GM19452 (cell line): ENCODE measurements around the gene AFAP1.
"Not testable (repeated sequence)": the region's sequence is repeated elsewhere in the genome, so short reads cannot be mapped to it uniquely, and the experiment has no call there.

ENCODE experiments used
- ATAC-seq: cut with Tn5 transposase; IDR thresholded peaks from one replicate; pipeline ENCODE4 v1.9.1; 2021; ENCODE audit not compliant: unreplicated experiment

The AFAP1 gene

DNA sequence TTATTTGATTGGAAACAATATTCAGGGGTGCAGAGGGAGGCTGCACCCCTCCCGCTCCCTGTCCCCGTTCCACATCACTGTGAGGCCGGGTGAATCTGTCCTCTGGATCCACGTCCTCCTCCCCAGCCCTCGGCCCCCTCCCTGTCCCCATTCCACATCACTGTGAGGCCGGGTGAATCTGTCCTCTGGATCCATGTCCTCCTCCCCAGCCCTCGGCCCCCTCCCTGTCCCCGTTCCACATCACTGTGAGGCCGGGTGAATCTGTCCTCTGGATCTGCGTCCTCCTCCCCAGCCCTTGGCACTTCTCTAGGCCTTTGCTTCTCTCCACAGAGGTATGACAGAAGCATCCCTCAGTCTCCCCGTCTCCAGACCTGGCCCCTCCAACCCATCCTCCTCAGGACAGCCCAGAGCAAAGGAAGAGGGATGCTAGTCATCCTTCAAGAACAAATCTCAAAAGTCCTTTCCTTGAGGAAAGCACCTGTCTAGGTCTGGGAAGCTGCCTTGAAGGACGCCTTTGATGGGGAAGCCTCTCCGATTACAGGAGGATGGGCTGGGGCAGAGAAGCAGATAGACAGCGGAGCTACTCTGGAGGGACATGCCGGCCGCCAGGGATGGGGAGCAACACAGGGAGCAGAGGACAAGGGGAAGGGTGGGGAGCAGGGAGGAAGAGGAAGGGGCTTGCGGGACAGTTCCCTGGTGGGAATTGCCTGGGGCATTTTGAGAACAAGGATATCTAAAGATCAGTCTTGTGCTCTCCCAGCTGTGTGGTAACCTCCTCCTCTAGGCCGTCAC is 10.8 kb upstream of the AFAP1 start:
- no peak for ATAC-seq

GRCh38 chr4:7949759-7950158 is 10.1 kb upstream of the AFAP1 start:
- ATAC-seq = no peak

GRCh38 chr4:7947927-7948326 is 8.3 kb upstream of the AFAP1 start:
- no peak for ATAC-seq

GRCh38 chr4:7945709-7946380 is 6.2 kb upstream of the AFAP1 start:
- ATAC-seq = no peak

DNA sequence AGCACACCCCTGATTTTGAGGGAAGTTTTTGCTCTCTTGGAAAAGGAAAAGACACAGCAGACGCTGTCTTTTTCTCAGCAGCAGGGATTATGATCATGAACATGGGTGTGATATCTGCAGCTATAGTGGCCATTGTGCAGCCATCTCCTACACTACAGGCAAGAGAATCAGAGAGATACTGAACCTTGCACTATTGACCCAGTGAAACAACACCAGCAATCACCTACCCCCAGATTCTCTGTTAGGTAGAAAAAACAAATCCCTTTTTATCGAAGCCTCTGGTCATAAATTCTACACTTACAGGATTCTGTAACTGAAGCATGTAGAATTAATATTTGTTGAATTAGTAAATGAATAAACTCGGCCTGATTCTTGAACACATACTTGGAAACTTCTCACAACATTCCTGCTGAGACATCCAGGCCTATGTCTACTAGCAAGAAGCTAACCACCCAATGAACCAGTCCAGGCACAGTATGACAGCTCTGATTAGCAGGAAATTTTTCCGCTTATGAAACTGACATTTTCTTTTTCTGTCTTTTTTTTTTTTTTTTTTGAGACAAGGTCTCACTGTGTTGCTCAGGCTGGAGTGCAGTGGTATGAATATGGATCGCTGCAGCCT is 5.0 kb upstream of the AFAP1 start:
- ATAC-seq = no peak

GRCh38 chr4:7943688-7944087 is 4.0 kb upstream of the AFAP1 start:
- ATAC-seq = not testable (repeated sequence)

- no peak for ATAC-seq
Observed at GRCh38 chr4:7943211-7943610, 3.5 kb upstream of the AFAP1 start.

- no peak for ATAC-seq
Observed at GRCh38 chr4:7941965-7942496, 2.4 kb upstream of the AFAP1 start.

GRCh38 chr4:7941111-7941964 is 1.7 kb upstream of the AFAP1 start:
- ATAC-seq = no peak

DNA sequence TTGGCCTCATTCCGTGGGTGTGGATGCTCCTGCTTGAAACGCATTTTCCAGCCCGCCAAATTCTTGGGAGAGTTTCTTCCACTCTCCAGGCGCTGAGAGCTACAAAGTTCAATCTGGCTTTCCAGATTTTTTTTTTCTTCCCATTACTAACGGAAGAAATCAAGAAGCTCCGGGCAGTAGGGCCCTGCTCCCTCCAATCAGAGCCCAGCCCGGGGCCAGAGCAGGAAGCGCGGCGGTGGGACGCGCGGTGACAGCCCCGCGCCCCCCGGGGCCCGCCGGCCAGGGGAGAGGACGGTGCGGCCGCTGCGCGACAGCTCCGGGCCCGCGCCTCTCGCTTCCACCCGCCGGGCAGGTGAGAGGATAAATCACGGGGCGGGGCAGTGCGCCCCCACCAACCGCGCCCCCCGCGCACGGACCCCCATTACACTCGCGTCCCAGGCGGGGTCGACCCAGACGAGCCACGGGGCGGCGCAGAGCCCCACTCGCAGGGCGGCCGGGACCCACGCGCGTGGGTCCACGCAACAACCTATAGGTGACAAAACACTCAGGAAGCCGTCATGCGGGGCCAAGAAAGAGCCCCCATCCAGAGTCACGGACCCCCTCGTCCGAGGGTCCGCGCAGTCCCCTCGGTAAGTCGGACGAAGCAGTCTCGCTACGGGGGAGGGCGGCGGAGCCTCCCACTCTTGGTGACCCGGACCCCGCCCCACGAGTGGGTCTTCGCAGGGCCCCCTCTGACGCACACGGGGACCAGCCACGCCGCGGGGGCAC is 868 bp downstream of the AFAP1 start:
- no peak for ATAC-seq

GRCh38 chr4:7938266-7938608 is 1.4 kb downstream of the AFAP1 start:
- ATAC-seq = no peak

DNA sequence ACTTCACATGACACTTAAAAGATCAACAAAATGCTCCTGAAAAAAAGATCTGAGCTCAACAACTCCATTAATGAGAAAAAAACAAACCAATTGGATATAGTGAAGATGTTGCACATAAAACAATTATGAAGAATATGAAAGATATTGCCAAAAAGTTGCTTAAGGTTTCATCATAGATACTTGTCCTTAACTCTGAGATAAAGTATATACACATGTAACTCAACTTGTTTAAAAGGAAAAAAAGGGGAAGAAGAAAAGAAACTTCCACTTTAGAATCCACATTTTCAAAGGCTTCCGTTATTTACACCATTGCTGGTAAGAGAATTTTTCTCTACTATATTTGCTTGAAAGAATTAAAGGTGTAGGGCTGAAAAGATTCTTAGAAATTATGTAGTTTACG is 2.7 kb downstream of the AFAP1 start:
- ATAC-seq = no peak

DNA sequence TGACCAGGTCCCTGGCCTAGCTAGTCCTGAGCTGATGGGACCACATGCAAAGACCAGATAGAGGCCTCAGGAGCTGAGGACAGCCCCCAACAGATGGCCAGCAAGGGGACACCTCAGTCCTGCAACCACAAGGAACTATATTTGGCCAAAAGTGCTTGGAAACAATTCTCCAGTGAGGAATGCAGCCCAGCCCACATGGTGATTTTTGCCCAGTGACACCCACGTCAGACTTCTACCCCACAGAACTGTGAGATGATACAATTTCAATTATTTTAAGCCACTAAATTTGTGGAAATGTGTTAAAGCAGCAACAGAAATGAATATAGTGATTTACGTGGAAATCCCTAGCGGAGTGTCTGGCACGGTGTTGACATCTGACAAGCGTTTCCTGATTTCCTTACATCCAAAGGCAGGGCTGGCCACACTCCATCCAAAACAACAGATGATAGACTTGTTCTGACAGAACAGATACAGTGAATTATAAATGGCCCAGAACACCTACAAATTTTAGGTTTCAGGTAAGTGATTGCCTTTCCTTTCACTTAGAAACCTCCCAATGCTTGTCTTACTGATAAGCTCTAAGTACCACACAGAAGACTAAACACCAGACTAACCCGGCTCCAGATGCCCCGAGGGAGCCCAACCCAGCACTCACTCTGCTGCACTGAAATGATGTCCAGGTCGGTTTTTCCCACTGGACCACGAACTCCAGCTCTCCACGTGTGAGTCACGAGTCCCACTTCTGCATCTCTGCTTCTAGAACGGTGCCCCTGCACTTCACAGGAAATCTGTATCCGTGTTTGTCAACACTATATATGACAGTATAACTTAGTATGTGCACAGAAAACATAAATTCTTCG is 5.8 kb downstream of the AFAP1 start:
- no peak for ATAC-seq

GRCh38 chr4:7932287-7932686 is 7.4 kb downstream of the AFAP1 start:
- ATAC-seq = no peak

DNA sequence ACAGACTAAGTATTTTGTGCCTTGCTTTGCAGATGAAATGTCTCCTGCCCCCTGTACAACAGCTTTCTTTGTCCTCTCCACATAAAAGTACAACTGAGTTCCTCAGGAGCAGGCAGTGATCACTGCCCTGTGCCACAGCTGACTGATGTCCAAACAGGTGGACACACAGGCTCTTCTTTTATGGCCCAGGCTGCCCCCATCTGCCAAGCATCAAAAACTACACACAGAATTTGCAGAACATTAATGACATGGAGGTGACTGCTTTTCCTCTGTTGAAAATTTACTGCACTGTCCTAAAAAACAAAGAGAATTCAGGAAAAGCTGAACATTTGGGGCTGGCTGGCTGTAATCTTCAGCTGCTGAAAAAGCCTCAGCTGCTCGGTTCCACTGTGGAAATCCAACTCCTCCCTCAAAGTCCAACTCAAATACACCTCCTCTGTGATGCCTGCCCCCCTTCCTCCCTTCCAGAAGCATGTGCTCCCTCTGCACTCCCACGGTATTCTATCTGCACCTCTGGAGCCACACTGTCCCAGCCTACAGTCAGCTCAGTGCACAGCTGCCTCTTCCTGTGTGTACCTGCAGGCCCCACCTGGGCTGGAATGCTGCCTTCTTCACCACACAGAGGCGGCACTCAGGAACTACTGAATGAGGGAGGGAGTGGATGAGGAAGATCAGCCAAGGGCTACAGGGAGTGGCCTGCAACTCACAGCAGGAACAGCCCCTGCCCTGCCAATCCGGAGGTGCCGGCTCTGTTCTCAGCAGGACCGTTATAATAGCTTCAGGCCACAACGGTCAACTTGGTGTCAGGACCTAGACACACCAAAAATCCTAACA is 10.3 kb downstream of the AFAP1 start:
- no peak for ATAC-seq

- no peak for ATAC-seq
Observed at GRCh38 chr4:7928711-7929110, 10.9 kb downstream of the AFAP1 start.

GRCh38 chr4:7926822-7927221 is 12.8 kb downstream of the AFAP1 start:
- no peak for ATAC-seq

DNA sequence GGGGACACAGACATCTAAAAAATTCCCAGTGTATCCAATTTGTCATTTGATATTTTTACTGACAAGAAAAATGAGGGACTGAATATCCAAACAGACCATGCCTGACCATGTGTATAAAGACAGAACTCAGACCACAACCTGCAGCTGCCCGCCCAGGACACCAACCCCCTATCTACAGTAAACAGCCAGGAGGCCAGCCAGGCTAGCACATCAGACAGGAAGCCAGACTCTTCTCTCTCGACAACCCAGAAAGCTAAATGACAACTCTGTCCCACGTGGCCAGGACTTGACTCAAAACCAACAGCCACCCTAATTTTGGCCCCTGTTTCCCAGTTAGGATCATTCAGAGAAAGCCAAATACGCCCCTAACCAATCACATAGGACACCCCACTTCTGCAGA is 15.1 kb downstream of the AFAP1 start:
- no peak for ATAC-seq

GRCh38 chr4:7924163-7924562 is 15.5 kb downstream of the AFAP1 start:
- ATAC-seq = no peak
